MM.1S (cell line): ENCODE data around the gene MAP2K4.

Experiments
- DNase-seq: peaks from one replicate; pipeline ENCODE4 v3.0.0-alpha.2; 2015
- H2AFZ ChIP-seq: fragments of 300-600 bp; sonication (generic); 2 replicates; pipeline ENCODE4 v1.6.0; 2016; ENCODE audit warnings: antibody characterized with exemption, low read length
- H3F3A ChIP-seq: fragments of 300-600 bp; sonication (generic); 2 replicates; pipeline ENCODE4 v1.6.1; 2016; ENCODE audit warnings: mild to moderate bottlenecking, antibody characterized with exemption, low read length, moderate library complexity, mixed read lengths; ENCODE audit not compliant: insufficient read depth
- H3K27ac ChIP-seq: fragments of 300-600 bp; sonication (generic); 2 replicates; pipeline ENCODE4 v1.5.1; 2016; ENCODE audit warnings: mild to moderate bottlenecking, low read length
- H3K27me3 ChIP-seq: fragments of 300-600 bp; sonication (generic); replicated peaks from 2 replicates; pipeline ENCODE4 v1.6.0; 2016; ENCODE audit warnings: low read length; ENCODE audit not compliant: insufficient read depth
- H3K36me3 ChIP-seq: fragments of 300-600 bp; sonication (generic); replicated peaks from 2 replicates; pipeline ENCODE4 v1.6.1; 2016; ENCODE audit warnings: mild to moderate bottlenecking, low read length, mixed read lengths; ENCODE audit not compliant: insufficient read depth
- H3K4me1 ChIP-seq: fragments of 300-600 bp; sonication (generic); 2 replicates; pipeline ENCODE4 v1.6.1; 2016; ENCODE audit warnings: low read length, mixed read lengths
- H3K4me2 ChIP-seq: fragments of 300-600 bp; sonication (generic); 2 replicates; pipeline ENCODE4 v1.6.0; 2016; ENCODE audit warnings: low read depth, low read length
- H3K4me3 ChIP-seq: fragments of 300-600 bp; sonication (generic); 2 replicates; pipeline ENCODE4 v1.5.1; 2016; ENCODE audit warnings: low read length, mixed read lengths
- H3K79me2 ChIP-seq: fragments of 300-600 bp; sonication (generic); 2 replicates; pipeline ENCODE4 v1.6.1; 2016; ENCODE audit warnings: mixed run types, low read length, mixed read lengths
- H3K9ac ChIP-seq: fragments of 300-600 bp; sonication (generic); 2 replicates; pipeline ENCODE4 v1.6.1; 2016; ENCODE audit warnings: low read length, mixed read lengths
- H3K9me2 ChIP-seq: fragments of 300-600 bp; sonication (generic); replicated peaks from 2 replicates; pipeline ENCODE4 v1.6.1; 2016; ENCODE audit warnings: mild to moderate bottlenecking, low read length, mixed read lengths; ENCODE audit not compliant: insufficient read depth
- H3K9me3 ChIP-seq: fragments of 300-600 bp; sonication (generic); replicated peaks from 2 replicates; pipeline ENCODE4 v1.6.1; 2016; ENCODE audit warnings: mild to moderate bottlenecking, low read length, mixed read lengths; ENCODE audit not compliant: insufficient read depth
- H4K20me1 ChIP-seq: fragments of 300-600 bp; sonication (generic); 2 replicates; pipeline ENCODE4 v1.6.1; 2016; ENCODE audit warnings: mild to moderate bottlenecking, low read length, moderate library complexity, mixed read lengths; ENCODE audit not compliant: insufficient read depth
- EZH2 ChIP-seq: fragments of 300-600 bp; sonication (generic); optimal IDR thresholded peaks from 2 replicates; pipeline ENCODE3; 2017; ENCODE audit warnings: low read depth, mild to moderate bottlenecking, antibody characterized with exemption, low read length, mixed read lengths
- EZH2phosphoT487 ChIP-seq: fragments of 300-600 bp; sonication (generic); IDR thresholded peaks from 2 replicates; pipeline ENCODE4 v1.6.1; 2018; ENCODE audit warnings: antibody characterized with exemption, low read length
- TF ChIP-seq, protein P1 (sequence below): fragments of 300-600 bp; sonication (generic); IDR thresholded peaks from 2 replicates; pipeline ENCODE4 v1.5.1; 2016; ENCODE audit warnings: antibody characterized with exemption, low read length, mixed read lengths

Gene MAP2K4

DNA sequence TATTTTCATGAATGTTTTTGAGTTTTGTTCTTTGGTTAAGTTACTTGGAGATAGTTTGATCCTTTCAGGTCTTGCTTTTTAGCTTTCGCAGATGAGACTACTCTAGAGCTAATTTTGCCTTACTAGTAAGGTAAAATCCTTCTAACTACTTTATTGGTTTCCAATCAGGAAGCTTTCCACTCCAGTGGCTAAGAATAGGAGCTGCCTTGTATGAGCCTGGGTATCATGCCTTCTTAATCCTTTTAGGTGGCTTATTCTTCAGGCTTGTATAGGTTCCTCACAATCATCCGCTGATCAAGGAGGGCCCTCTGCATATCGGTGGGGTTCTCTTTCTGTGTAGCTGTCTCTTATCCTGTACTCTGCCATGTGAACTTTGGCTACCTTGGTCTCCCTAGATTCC is 53.7 kb downstream of the MAP2K4 start:
- H3K79me2 ChIP-seq, result no peaks in the 10 kb centered on the region
- H3K4me3 ChIP-seq, result no peak overlapping the region
- no peaks in the 10 kb centered on the region for H3K4me1 ChIP-seq
- H3K9ac ChIP-seq, result no peak overlapping the region
- TF ChIP-seq, protein P1, sequence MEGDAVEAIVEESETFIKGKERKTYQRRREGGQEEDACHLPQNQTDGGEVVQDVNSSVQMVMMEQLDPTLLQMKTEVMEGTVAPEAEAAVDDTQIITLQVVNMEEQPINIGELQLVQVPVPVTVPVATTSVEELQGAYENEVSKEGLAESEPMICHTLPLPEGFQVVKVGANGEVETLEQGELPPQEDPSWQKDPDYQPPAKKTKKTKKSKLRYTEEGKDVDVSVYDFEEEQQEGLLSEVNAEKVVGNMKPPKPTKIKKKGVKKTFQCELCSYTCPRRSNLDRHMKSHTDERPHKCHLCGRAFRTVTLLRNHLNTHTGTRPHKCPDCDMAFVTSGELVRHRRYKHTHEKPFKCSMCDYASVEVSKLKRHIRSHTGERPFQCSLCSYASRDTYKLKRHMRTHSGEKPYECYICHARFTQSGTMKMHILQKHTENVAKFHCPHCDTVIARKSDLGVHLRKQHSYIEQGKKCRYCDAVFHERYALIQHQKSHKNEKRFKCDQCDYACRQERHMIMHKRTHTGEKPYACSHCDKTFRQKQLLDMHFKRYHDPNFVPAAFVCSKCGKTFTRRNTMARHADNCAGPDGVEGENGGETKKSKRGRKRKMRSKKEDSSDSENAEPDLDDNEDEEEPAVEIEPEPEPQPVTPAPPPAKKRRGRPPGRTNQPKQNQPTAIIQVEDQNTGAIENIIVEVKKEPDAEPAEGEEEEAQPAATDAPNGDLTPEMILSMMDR, result no peak
- no peak for TF ChIP-seq EZH2
- TF ChIP-seq EZH2phosphoT487, result no peak
- no peaks in the 10 kb centered on the region for H3K27me3 ChIP-seq
- H4K20me1 ChIP-seq, result no peaks in the 10 kb centered on the region
- H2AFZ ChIP-seq, result no peak overlapping the region
- no peaks in the 10 kb centered on the region for H3K36me3 ChIP-seq
- no peak overlapping the region for H3K4me2 ChIP-seq
- H3K9me2 ChIP-seq, result no peaks in the 10 kb centered on the region
- no peak overlapping the region for H3K27ac ChIP-seq
- H3K9me3 ChIP-seq, result no peaks in the 10 kb centered on the region
- no peaks in the 10 kb centered on the region for H3F3A ChIP-seq
- DNase-seq, result no peak

DNA sequence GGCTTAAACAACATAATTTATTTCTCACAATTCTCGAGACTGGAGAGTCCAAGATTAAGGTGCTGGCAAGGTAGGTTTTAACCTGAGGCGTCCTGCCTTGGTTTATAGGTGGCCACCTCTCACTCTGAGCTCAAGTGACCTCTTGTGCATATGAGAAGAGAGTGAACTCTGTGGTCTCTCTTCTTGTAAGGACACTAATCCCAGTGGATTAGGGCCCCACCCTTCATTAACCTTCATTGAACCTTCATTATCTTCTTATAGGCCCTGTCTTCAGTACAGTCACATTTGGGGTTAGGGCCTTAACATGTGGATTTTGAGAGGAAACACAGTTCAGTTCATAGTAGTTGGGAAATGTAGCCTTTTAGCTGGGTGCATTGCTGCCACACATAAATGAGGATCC is 57.1 kb downstream of the MAP2K4 start:
- Histone ChIP-seq H3F3A (no peaks in the 10 kb centered on the region), H2AFZ (no peak overlapping the region), H3K36me3 (no peaks in the 10 kb centered on the region), H3K9ac (no peak overlapping the region), H4K20me1 (no peaks in the 10 kb centered on the region), H3K27me3 (no peaks in the 10 kb centered on the region), H3K4me1 (no peaks in the 10 kb centered on the region), H3K4me2 (no peak overlapping the region), H3K79me2 (no peaks in the 10 kb centered on the region), H3K9me2 (no peaks in the 10 kb centered on the region), H3K9me3 (no peaks in the 10 kb centered on the region), H3K4me3 (no peak overlapping the region), H3K27ac (no peak overlapping the region)
- no peak for DNase-seq
- TF ChIP-seq, protein P1, result no peak
- TF ChIP-seq EZH2phosphoT487 (no peak), EZH2 (no peak)

DNA sequence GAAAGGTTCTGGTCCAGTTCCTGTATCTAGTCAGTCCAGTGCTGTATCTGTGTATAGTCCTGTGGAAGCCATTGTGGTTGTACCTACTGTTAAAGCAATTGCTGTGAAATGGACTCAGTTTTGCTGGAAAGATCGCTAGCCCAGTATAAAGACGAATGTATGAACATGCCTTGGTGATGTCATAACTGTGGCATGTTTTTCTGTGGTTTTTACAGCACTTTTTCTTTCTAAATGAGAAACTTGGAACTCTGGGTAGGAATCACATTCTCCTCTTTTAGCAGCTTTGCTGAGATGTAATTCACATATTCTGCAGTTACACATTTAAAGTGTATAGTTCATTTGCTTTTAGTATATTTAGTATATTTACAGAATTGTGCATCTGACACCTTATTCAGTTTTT is 58.1 kb downstream of the MAP2K4 start:
- Histone ChIP-seq H3K79me2 (no peaks in the 10 kb centered on the region), H3K4me1 (no peaks in the 10 kb centered on the region), H3K4me2 (no peak overlapping the region), H3K36me3 (no peaks in the 10 kb centered on the region), H3F3A (no peaks in the 10 kb centered on the region), H2AFZ (no peak overlapping the region), H3K9me2 (no peaks in the 10 kb centered on the region), H3K4me3 (no peak overlapping the region), H3K27ac (no peak overlapping the region), H3K9ac (no peak overlapping the region), H4K20me1 (no peaks in the 10 kb centered on the region), H3K27me3 (no peaks in the 10 kb centered on the region), H3K9me3 (no peaks in the 10 kb centered on the region)
- no peak for DNase-seq
- no peak for TF ChIP-seq EZH2
- TF ChIP-seq EZH2phosphoT487, result no peak
- TF ChIP-seq, protein P1, result no peak
